NCI-H748 (cell line): ENCODE results near the gene PRKAG2.
"Not testable (repeated sequence)": the region's sequence is repeated elsewhere in the genome, so short reads cannot be mapped to it uniquely, and the experiment has no call there.

Experiments
- DNase-seq: peaks from one replicate; lab custom pipeline; 2025; ENCODE audit not compliant: unreplicated experiment; lab: John Stamatoyannopoulos, UW

The PRKAG2 gene

GRCh38 chr7:151600331-151600730, 276.6 kb downstream of the PRKAG2 start:
- DNase-seq = no peak

GRCh38 chr7:151599401-151600227, 277.3 kb downstream of the PRKAG2 start:
- DNase-seq = no peak

GRCh38 chr7:151597541-151598444, 279.1 kb downstream of the PRKAG2 start:
- DNase-seq = no peak

- no peak for DNase-seq
Measured at GRCh38 chr7:151595702-151596350, 281.1 kb downstream of the PRKAG2 start.

- DNase-seq = peak; percentile 50
Measured at GRCh38 chr7:151592868-151593486, 283.9 kb downstream of the PRKAG2 start.

- peak; percentile 50 for DNase-seq
Measured at GRCh38 chr7:151592330-151592729, 284.6 kb downstream of the PRKAG2 start.

- no peak for DNase-seq
Measured at GRCh38 chr7:151591866-151592265, 285.0 kb downstream of the PRKAG2 start.

- DNase-seq = no peak
Measured at GRCh38 chr7:151590850-151591771, 285.8 kb downstream of the PRKAG2 start.

GRCh38 chr7:151590071-151590849, 286.7 kb downstream of the PRKAG2 start:
- no peak for DNase-seq

- DNase-seq = no peak
Measured at GRCh38 chr7:151588982-151589381, 287.9 kb downstream of the PRKAG2 start.

GRCh38 chr7:151586531-151587260, 290.2 kb downstream of the PRKAG2 start:
- no peak for DNase-seq

- DNase-seq = no peak
Measured at GRCh38 chr7:151585744-151586393, 291.0 kb downstream of the PRKAG2 start.

GRCh38 chr7:151581741-151582140, 295.2 kb downstream of the PRKAG2 start:
- DNase-seq = no peak

- no peak for DNase-seq
Measured at GRCh38 chr7:151579644-151580043, 297.3 kb downstream of the PRKAG2 start.

GRCh38 chr7:151575410-151575809, 301.5 kb downstream of the PRKAG2 start:
- DNase-seq = peak; percentile 13

- DNase-seq = not testable (repeated sequence)
Measured at GRCh38 chr7:151573046-151573445, 303.9 kb downstream of the PRKAG2 start.

GRCh38 chr7:151572136-151572535, 304.8 kb downstream of the PRKAG2 start:
- DNase-seq = no peak

- DNase-seq = no peak
Measured at GRCh38 chr7:151571471-151571870, 305.4 kb downstream of the PRKAG2 start.
